NB4 (cell line): Measurements from ENCODE around the gene USH2A.

Experiments
- DNase-seq: peaks from one replicate; pipeline ENCODE4 v3.0.0; 2010; ENCODE audit warnings: low read depth
- H3K4me3 ChIP-seq: one replicate; pipeline ENCODE4 v1.5.1; 2011; ENCODE audit warnings: mild to moderate bottlenecking, low read depth, low read length, moderate library complexity
- MYC ChIP-seq: IDR thresholded peaks from 2 replicates; pipeline ENCODE4 v1.6.1; 2011; ENCODE audit warnings: low read depth, low read length
- POLR2A ChIP-seq: IDR thresholded peaks from 2 replicates; pipeline ENCODE4 v1.6.1; 2011; ENCODE audit warnings: mild to moderate bottlenecking; ENCODE audit not compliant: insufficient read length; ENCODE audit errors: extremely low read depth
- TF ChIP-seq, protein P1 (sequence below): IDR thresholded peaks from one replicate; pipeline ENCODE4 v1.5.1; 2012; ENCODE audit warnings: low read depth, low read length
- TF ChIP-seq, protein P2 (sequence below): IDR thresholded peaks from 2 replicates; pipeline ENCODE4 v1.6.1; 2011; ENCODE audit warnings: low read depth, low read length

USH2A gene

DNA sequence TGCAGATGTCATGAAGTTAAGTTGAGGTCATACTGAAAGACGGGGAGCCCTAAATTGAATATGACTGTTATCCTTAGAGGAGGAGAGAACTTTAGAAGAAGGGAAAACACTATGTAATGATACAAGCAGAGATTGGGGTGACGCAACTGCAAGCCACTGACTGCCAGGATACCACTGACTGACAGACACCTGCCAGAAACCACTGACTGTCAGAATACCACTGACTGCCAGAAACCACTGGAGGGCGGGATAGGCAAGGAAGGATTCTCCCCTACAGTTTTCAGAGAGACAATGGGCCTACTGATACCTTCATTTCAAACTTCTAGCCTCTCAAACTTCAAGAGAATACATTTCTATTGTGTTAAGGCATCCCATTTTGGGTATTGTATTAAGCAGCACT lies 388.7 kb downstream of the USH2A start:
- peak; percentile 18 for DNase-seq
- TF ChIP-seq, protein P1, sequence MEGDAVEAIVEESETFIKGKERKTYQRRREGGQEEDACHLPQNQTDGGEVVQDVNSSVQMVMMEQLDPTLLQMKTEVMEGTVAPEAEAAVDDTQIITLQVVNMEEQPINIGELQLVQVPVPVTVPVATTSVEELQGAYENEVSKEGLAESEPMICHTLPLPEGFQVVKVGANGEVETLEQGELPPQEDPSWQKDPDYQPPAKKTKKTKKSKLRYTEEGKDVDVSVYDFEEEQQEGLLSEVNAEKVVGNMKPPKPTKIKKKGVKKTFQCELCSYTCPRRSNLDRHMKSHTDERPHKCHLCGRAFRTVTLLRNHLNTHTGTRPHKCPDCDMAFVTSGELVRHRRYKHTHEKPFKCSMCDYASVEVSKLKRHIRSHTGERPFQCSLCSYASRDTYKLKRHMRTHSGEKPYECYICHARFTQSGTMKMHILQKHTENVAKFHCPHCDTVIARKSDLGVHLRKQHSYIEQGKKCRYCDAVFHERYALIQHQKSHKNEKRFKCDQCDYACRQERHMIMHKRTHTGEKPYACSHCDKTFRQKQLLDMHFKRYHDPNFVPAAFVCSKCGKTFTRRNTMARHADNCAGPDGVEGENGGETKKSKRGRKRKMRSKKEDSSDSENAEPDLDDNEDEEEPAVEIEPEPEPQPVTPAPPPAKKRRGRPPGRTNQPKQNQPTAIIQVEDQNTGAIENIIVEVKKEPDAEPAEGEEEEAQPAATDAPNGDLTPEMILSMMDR = no peak
- no peak for TF ChIP-seq POLR2A
- TF ChIP-seq, protein P2, sequence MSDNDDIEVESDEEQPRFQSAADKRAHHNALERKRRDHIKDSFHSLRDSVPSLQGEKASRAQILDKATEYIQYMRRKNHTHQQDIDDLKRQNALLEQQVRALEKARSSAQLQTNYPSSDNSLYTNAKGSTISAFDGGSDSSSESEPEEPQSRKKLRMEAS = no peak
- H3K4me3 ChIP-seq = no peak overlapping the region

- no peak overlapping the region for H3K4me3 ChIP-seq
- no peak for DNase-seq
- TF ChIP-seq, protein P2 = no peak
- TF ChIP-seq POLR2A = no peak
- TF ChIP-seq, protein P1 = no peak
- no peak for TF ChIP-seq MYC
Observed at GRCh38 chr1:216032961-216033614, 390.2 kb downstream of the USH2A start.

GRCh38 chr1:216032284-216032683 lies 391.0 kb downstream of the USH2A start:
- no peak for DNase-seq
- H3K4me3 ChIP-seq = no peak overlapping the region
- no peak for TF ChIP-seq MYC
- TF ChIP-seq, protein P1 = no peak
- no peak for TF ChIP-seq POLR2A
- TF ChIP-seq, protein P2 = no peak

DNA sequence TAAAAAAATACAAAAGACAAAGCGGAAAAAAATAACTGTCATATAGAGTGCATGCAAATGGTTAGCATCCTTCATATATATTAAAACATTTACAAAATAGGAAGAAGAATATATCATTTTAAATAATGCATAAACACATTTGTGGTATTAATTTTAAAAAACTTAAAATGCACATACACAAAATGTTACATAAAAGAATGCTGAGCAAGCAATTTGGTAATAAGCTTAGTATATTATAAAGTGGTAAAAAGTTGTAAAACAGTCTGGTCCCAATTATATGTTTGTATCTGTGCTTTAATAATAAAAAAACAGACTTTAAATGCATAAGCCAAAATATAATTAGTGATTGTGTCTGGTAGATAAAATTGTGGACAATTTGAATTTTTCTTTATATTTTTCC lies 394.6 kb downstream of the USH2A start:
- no peak overlapping the region for H3K4me3 ChIP-seq
- no peak for DNase-seq
- no peak for TF ChIP-seq POLR2A
- TF ChIP-seq, protein P2 = no peak
- TF ChIP-seq MYC = no peak
- TF ChIP-seq, protein P1 = no peak

- H3K4me3 ChIP-seq = no peak overlapping the region
- no peak for DNase-seq
- TF ChIP-seq MYC (no peak), POLR2A (no peak)
- TF ChIP-seq, protein P2 = no peak
- TF ChIP-seq, protein P1 = no peak
Observed at GRCh38 chr1:216024546-216024945, 398.7 kb downstream of the USH2A start.

GRCh38 chr1:216020743-216021345 lies 402.4 kb downstream of the USH2A start:
- H3K4me3 ChIP-seq = no peak overlapping the region
- no peak for TF ChIP-seq MYC
- TF ChIP-seq, protein P1 = no peak
- no peak for TF ChIP-seq POLR2A
- TF ChIP-seq, protein P2 = no peak
- DNase-seq = no peak
